Measurements from ENCODE around the gene USH1G. TPM values are rescaled to one million over a fixed set of nuclear protein-coding genes. Genes with fewer than 3 reads are reported as not detected.

Gene USH1G
- total RNA-seq, 4 donors from 2014 or later = 0.27 to 0.32 TPM; not detected in 2

DNA sequence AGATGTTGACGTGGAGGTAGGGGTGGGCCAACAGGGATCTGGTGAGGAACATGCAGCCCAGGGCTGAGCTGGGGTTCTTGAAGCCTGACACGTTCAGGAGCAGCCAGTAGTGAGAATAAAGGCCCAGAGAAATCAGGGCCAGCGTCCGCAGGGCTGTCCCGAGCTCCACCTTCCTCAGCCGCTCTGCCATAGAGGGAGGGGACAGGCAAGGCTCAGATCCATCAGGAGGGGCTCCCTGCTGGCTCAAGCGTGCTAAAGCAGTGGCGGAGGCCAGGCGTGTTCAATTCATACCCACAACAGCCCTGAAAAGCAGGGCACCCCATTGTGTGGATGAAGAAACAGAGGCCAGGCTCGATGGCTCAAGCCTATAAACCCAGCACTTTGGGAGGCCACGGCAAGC, 42.0 kb downstream of the USH1G start:
- intact Hi-C loops (cut with DNase I; ENCODE audit: low total_unique reads) = loop anchor here (5.0 kb wide), 1 partner anchor 1044 kb away; no protein-coding TSS in a partner anchor
- 74% methylated on average over 11 of the region's 11 CpGs; no CpG with 5 or more reads in 1 of the 2 donors for WGBS, 2 donors (ENCODE audit: low coverage in 1 of 2)
- Histone ChIP-seq H3K36me3 (no peaks in the 10 kb centered on the region), H3K4me3 (no peak overlapping the region), H3K27me3 (peaks cover 11% of the 10 kb centered on the region), H3K4me1 (peaks cover 3 to 10% (median 10%) of the 10 kb centered on the region in 4 donors), H3K9me3 (no peaks in the 10 kb centered on the region), H3K27ac (no peak overlapping the region)
- in situ Hi-C loops (cut with MboI; ENCODE audit: low pct_ligation_motif_present in 1 of 4, low pct_unique_long_range_greater_than_20kb in 1 of 4, low sequenced_read_pairs in 3 of 4) = no loop called here
- TF ChIP-seq POLR2A (IDR thresholded peaks at IDR 0.05) (no peak), EP300 (IDR thresholded peaks at IDR 0.05; ENCODE audit: low read depth) (no peak), POLR2AphosphoS5 (IDR thresholded peaks at IDR 0.05) (no peak)
- TF ChIP-seq, protein P1, sequence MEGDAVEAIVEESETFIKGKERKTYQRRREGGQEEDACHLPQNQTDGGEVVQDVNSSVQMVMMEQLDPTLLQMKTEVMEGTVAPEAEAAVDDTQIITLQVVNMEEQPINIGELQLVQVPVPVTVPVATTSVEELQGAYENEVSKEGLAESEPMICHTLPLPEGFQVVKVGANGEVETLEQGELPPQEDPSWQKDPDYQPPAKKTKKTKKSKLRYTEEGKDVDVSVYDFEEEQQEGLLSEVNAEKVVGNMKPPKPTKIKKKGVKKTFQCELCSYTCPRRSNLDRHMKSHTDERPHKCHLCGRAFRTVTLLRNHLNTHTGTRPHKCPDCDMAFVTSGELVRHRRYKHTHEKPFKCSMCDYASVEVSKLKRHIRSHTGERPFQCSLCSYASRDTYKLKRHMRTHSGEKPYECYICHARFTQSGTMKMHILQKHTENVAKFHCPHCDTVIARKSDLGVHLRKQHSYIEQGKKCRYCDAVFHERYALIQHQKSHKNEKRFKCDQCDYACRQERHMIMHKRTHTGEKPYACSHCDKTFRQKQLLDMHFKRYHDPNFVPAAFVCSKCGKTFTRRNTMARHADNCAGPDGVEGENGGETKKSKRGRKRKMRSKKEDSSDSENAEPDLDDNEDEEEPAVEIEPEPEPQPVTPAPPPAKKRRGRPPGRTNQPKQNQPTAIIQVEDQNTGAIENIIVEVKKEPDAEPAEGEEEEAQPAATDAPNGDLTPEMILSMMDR (IDR thresholded peaks at IDR 0.05) = no peak
- no peak for DNase-seq

DNA sequence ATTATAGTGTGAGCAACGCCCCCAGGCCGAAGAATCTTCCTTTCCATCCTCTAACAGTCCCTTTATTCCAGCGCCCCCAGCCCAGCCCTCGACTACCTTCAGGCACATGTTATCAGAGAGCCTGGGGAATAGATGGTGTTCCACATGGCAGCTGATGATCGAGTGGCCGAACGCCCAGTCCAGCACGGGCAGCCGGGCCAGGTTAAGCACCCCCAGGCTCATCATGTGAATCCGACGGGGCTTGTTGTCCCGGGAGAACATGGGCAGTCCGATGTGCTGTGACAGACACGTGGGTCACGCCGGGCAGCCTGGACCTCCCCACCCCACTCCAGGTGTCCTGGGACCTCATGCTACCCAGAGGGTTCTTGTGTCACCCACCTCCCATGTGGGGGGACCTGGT, 43.7 kb downstream of the USH1G start:
- 86% methylated on average over 16 of the region's 16 CpGs; no CpG with 5 or more reads in 1 of the 2 donors for WGBS, 2 donors (ENCODE audit: low coverage in 1 of 2)
- H3K4me1 ChIP-seq = peaks cover 3 to 10% (median 10%) of the 10 kb centered on the region in 4 donors
- no peaks in the 10 kb centered on the region for H3K9me3 ChIP-seq
- H3K27ac ChIP-seq = no peak overlapping the region
- H3K36me3 ChIP-seq = no peaks in the 10 kb centered on the region
- TF ChIP-seq EP300 (IDR thresholded peaks at IDR 0.05; ENCODE audit: low read depth) (no peak), POLR2AphosphoS5 (IDR thresholded peaks at IDR 0.05) (no peak), POLR2A (IDR thresholded peaks at IDR 0.05) (no peak)
- TF ChIP-seq, protein P1 (IDR thresholded peaks at IDR 0.05) = no peak
- intact Hi-C loops (cut with DNase I; ENCODE audit: low total_unique reads) = loop anchor here (5.0 kb wide), 1 partner anchor 1663 kb away; the partner anchor contains the start of gene PRCD
- peaks cover 11% of the 10 kb centered on the region for H3K27me3 ChIP-seq
- in situ Hi-C loops (cut with MboI; ENCODE audit: low pct_ligation_motif_present in 1 of 4, low pct_unique_long_range_greater_than_20kb in 1 of 4, low sequenced_read_pairs in 3 of 4) = no loop called here
- no peak for DNase-seq
- no peak overlapping the region for H3K4me3 ChIP-seq

DNA sequence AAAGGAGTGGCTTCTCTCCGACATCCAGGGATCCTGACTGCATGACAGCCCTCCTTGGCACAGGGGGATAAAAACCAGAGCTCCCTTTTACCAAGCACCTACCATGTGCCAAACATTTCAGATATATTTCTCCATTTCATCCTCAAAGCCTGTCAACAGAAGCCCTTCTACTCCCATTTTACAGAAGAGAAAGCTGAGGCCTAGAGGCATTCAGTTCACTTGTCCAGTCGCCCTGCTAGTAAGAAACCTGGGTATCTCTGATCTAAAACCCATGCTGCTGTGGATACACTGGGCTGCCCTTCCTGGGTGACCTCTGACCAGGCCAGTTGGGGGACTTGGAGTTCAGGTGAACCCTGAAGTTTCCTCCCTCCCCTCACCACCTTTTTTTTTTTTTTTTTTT, 44.4 kb downstream of the USH1G start:
- Histone ChIP-seq H3K27ac (no peak overlapping the region), H3K4me1 (peaks cover 3 to 16% (median 13%) of the 10 kb centered on the region in 4 donors), H3K36me3 (no peaks in the 10 kb centered on the region), H3K4me3 (no peak overlapping the region), H3K9me3 (no peaks in the 10 kb centered on the region), H3K27me3 (peaks cover 11% of the 10 kb centered on the region)
- 58% methylated on average over 2 of the region's 2 CpGs; no CpG with 5 or more reads in 1 of the 2 donors for WGBS, 2 donors (ENCODE audit: low coverage in 1 of 2)
- in situ Hi-C loops (cut with MboI; ENCODE audit: low pct_ligation_motif_present in 1 of 4, low pct_unique_long_range_greater_than_20kb in 1 of 4, low sequenced_read_pairs in 3 of 4) = no loop called here
- DNase-seq = no peak
- intact Hi-C loops (cut with DNase I; ENCODE audit: low total_unique reads) = loop anchor here (5.0 kb wide), 1 partner anchor 1664 kb away; the partner anchor contains the start of gene PRCD
- TF ChIP-seq POLR2AphosphoS5 (IDR thresholded peaks at IDR 0.05) = no peak
- TF ChIP-seq, protein P1 (IDR thresholded peaks at IDR 0.05) = no peak
- TF ChIP-seq POLR2A (IDR thresholded peaks at IDR 0.05) = no peak
- no peak for TF ChIP-seq EP300 (IDR thresholded peaks at IDR 0.05; ENCODE audit: low read depth)

DNA sequence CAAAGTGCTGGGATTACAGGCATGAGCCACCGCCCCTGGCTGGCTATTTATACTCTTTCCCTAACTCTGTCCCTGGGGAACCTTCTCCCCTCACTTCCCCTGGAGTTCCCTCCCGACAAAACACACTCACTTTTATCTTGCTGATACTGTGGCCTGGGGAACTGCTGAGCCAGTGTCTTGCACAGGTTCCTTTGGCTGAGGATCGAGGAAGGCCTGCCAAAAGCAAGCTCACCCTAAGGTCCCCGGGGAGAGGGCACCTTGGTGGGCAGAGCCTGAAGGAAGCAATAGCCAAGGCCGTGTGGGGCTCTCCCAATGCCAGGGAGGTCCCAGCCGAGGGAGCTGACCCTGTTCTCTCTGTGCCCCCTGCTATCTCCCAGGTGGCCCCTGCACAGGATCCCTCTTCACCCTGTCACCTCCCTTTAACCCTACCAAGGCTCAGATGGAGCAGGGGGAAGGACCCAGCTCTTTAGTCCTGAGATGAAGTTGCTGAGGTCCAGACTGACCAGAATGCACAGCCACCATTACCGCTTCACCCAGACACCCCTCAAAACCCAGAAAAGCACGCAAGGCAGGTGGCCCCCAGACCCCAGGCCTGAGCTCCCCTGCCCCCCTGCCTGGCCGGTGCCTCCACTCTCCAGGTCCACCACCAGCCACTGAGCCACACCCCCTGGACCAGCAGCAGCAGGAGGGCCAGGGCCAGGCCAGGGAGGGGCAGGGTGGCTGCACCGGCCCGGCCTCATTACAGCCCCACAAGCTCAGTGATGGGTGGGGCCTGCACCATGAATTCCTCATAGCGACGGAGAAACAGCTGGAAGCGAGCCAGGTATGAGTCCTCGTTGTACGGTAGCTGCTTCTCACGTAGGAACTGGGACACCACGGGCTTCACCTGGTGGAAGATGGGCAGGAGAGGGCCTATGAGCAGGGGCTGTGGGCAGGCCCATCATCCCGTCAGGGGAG, 45.2 kb downstream of the USH1G start:
- 55 to 80% methylated on average over 1 to 18 of the region's 19 CpGs for WGBS, 2 donors (ENCODE audit: low coverage in 1 of 2)
- Histone ChIP-seq H3K27me3 (peaks cover 7% of the 10 kb centered on the region), H3K9me3 (no peaks in the 10 kb centered on the region), H3K4me3 (no peak overlapping the region), H3K27ac (no peak overlapping the region), H3K36me3 (no peaks in the 10 kb centered on the region), H3K4me1 (peaks cover 3 to 17% (median 13%) of the 10 kb centered on the region in 4 donors)
- TF ChIP-seq POLR2AphosphoS5 (IDR thresholded peaks at IDR 0.05) (peak in 1 of 3 donors; percentile 22), POLR2A (IDR thresholded peaks at IDR 0.05) (no peak), EP300 (IDR thresholded peaks at IDR 0.05; ENCODE audit: low read depth) (no peak)
- TF ChIP-seq, protein P1 (IDR thresholded peaks at IDR 0.05) = no peak
- in situ Hi-C loops (cut with MboI; ENCODE audit: low pct_ligation_motif_present in 1 of 4, low pct_unique_long_range_greater_than_20kb in 1 of 4, low sequenced_read_pairs in 3 of 4) (no loop called here), intact Hi-C loops (cut with DNase I; ENCODE audit: low total_unique reads) (loop anchor here (5.0 kb wide), 1 partner anchor 1664 kb away; the partner anchor contains the start of gene PRCD)
- peak; percentile 88 for DNase-seq

All from transverse colon (tissue), 4 donors.